HEK293 (cell line): ENCODE data around the gene MAD2L2.

Experiments used
- REPIN1 ChIP-seq: fragments of 450-650 bp; formaldehyde crosslinking; IDR thresholded peaks from 2 replicates; pipeline ENCODE4 v1.5.1; 2017; ENCODE audit warnings: missing biosample characterization, missing genetic modification characterization, low read depth
- ZNF202 ChIP-seq: fragments of 450-650 bp; formaldehyde crosslinking; IDR thresholded peaks from 2 replicates; pipeline ENCODE4 v1.5.1; 2016; ENCODE audit warnings: missing biosample characterization, missing genetic modification characterization, borderline replicate concordance
- ZNF266 ChIP-seq: fragments of 450-650 bp; formaldehyde crosslinking; IDR thresholded peaks from 2 replicates; pipeline ENCODE4 v1.5.1; 2016; ENCODE audit warnings: missing biosample characterization, missing genetic modification characterization, low read depth
- ZNF404 ChIP-seq: fragments of 450-650 bp; formaldehyde crosslinking; IDR thresholded peaks from 2 replicates; pipeline ENCODE4 v1.5.1; 2017; ENCODE audit warnings: missing biosample characterization, missing genetic modification characterization
- ZNF707 ChIP-seq: fragments of 450-650 bp; formaldehyde crosslinking; IDR thresholded peaks from 2 replicates; pipeline ENCODE4 v1.5.1; 2016; ENCODE audit warnings: missing biosample characterization, missing genetic modification characterization
- TF ChIP-seq, protein P1 (sequence below): fragments of 450-650 bp; formaldehyde crosslinking; IDR thresholded peaks from 2 replicates; pipeline ENCODE4 v1.5.1; 2016; ENCODE audit warnings: missing biosample characterization, missing genetic modification characterization, low read depth
- TF ChIP-seq, protein P2 (sequence below): fragments of 450-650 bp; formaldehyde crosslinking; IDR thresholded peaks from 2 replicates; pipeline ENCODE4 v1.5.1; 2016; ENCODE audit warnings: missing biosample characterization, missing genetic modification characterization

DNA sequence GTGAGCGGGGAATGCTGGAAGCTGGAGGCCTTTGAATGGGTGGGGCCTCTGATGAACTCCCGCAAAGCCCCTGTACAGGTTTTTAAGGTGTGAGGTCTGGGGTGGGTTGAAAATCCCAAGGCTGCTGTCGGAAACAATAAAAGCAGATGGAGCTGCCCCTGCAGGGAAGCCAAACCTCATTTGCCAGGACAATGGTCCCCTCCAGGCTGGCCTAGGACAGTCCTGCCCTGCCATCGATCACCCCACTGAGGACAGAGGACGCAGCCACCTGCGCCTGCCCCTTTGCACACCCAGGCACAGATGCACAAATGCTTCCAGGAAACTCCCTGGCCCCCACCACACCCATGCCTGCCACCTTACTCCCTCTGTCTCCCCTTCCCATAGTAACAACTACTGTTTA is 14.9 kb upstream of the MAD2L2 start:
- TF ChIP-seq, protein P1, sequence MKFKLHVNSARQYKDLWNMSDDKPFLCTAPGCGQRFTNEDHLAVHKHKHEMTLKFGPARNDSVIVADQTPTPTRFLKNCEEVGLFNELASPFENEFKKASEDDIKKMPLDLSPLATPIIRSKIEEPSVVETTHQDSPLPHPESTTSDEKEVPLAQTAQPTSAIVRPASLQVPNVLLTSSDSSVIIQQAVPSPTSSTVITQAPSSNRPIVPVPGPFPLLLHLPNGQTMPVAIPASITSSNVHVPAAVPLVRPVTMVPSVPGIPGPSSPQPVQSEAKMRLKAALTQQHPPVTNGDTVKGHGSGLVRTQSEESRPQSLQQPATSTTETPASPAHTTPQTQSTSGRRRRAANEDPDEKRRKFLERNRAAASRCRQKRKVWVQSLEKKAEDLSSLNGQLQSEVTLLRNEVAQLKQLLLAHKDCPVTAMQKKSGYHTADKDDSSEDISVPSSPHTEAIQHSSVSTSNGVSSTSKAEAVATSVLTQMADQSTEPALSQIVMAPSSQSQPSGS (tag by site-specific recombination): no peak
- TF ChIP-seq, protein P2, sequence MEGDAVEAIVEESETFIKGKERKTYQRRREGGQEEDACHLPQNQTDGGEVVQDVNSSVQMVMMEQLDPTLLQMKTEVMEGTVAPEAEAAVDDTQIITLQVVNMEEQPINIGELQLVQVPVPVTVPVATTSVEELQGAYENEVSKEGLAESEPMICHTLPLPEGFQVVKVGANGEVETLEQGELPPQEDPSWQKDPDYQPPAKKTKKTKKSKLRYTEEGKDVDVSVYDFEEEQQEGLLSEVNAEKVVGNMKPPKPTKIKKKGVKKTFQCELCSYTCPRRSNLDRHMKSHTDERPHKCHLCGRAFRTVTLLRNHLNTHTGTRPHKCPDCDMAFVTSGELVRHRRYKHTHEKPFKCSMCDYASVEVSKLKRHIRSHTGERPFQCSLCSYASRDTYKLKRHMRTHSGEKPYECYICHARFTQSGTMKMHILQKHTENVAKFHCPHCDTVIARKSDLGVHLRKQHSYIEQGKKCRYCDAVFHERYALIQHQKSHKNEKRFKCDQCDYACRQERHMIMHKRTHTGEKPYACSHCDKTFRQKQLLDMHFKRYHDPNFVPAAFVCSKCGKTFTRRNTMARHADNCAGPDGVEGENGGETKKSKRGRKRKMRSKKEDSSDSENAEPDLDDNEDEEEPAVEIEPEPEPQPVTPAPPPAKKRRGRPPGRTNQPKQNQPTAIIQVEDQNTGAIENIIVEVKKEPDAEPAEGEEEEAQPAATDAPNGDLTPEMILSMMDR: no peak
- TF ChIP-seq ZNF266 (tag by site-specific recombination) (no peak), ZNF404 (no peak), ZNF202 (tag by site-specific recombination) (no peak), ZNF707 (no peak), REPIN1 (no peak)
